H1 (cell line): Measurements from ENCODE around the gene DOCK8. TPM values are rescaled to one million over a fixed set of nuclear protein-coding genes. Genes with fewer than 3 reads are reported as not detected.

Experiments
- CTCF ChIA-PET: fragments of 300-600 bp; sonication (Branson Sonifier 250); formaldehyde crosslinking; loops from one replicate; lab custom pipeline; 2021; ENCODE audit not compliant: partially characterized antibody; lab: Charles Lee
- POLR2A ChIA-PET: fragments of 300-600 bp; sonication (Branson Sonifier 250); formaldehyde crosslinking; loops from one replicate; lab custom pipeline; 2021; ENCODE audit warnings: inconsistent platforms; ENCODE audit not compliant: partially characterized antibody; lab: Charles Lee
- DNase-seq, 2 experiments: peaks; one replicate each; pipeline versions ENCODE4 v3.0.0 to v3.0.0-alpha.2; 2010 to 2022; ENCODE audit warnings: low spot score in 2 of 2, low read depth in 1 of 2, mixed read lengths in 1 of 2
- FAIRE-seq: peaks from 2 replicates; lab custom pipeline; 2011; peaks lifted over from hg19 to GRCh38; lab: Jason Lieb, UNC
- H2AFZ ChIP-seq: 2 replicates; pipeline ENCODE4 v1.8.1; 2012; ENCODE audit warnings: low read length, inconsistent platforms
- H2AK5ac ChIP-seq: 2 replicates; pipeline ENCODE4 v1.6.1; 2013; ENCODE audit warnings: low read depth, low read length
- H2BK120ac ChIP-seq: replicated peaks from 2 replicates; pipeline ENCODE3; 2013; ENCODE audit warnings: low read depth, low read length, inconsistent platforms
- H2BK12ac ChIP-seq: 2 replicates; pipeline ENCODE4 v1.6.1; 2013; ENCODE audit warnings: low read depth, low read length
- H2BK15ac ChIP-seq: 2 replicates; pipeline ENCODE4 v1.6.1; 2013; ENCODE audit warnings: low read length
- H2BK20ac ChIP-seq: 2 replicates; pipeline ENCODE4 v1.6.1; 2013; ENCODE audit warnings: low read length
- H2BK5ac ChIP-seq: 2 replicates; pipeline ENCODE4 v1.6.1; 2013; ENCODE audit warnings: low read depth, low read length
- H3K14ac ChIP-seq: 2 replicates; pipeline ENCODE4 v1.6.1; 2013; ENCODE audit warnings: inconsistent platforms; ENCODE audit not compliant: insufficient read length
- H3K18ac ChIP-seq: 2 replicates; pipeline ENCODE4 v1.6.1; 2013; ENCODE audit warnings: low read length; ENCODE audit errors: extremely low read depth
- H3K23ac ChIP-seq: 2 replicates; pipeline ENCODE4 v1.6.1; 2013; ENCODE audit warnings: inconsistent platforms; ENCODE audit not compliant: insufficient read length
- H3K23me2 ChIP-seq: 2 replicates; pipeline ENCODE4 v1.6.1; 2013; ENCODE audit warnings: low read depth, low read length
- H3K27ac ChIP-seq: 2 replicates; pipeline ENCODE4 v1.6.1; 2011; ENCODE audit warnings: low read depth, low read length, inconsistent platforms
- H3K27me3 ChIP-seq, 4 experiments: replicated peaks in 1 of 4; 1 replicate in 1 of 4; 2 replicates in 3 of 4; pipeline versions ENCODE4 v1.6.1 to v1.8.1; 2011 to 2013; ENCODE audit warnings: low read length in 3 of 4, mild to moderate bottlenecking in 3 of 4, inconsistent platforms in 2 of 4, mixed read lengths in 2 of 4, moderate library complexity in 1 of 4; ENCODE audit not compliant: control insufficient read depth in 3 of 4, insufficient read depth in 3 of 4; ENCODE audit errors: extremely low read depth in 1 of 4
- H3K36me3 ChIP-seq, 4 experiments: 2 replicates each; pipeline versions ENCODE4 v1.6.1 to v1.8.1; 2011 to 2013; ENCODE audit warnings: mild to moderate bottlenecking in 4 of 4, low read length in 3 of 4, moderate library complexity in 2 of 4, control low read depth in 1 of 4, inconsistent platforms in 1 of 4; ENCODE audit not compliant: insufficient read depth in 4 of 4, control insufficient read depth in 2 of 4
- H3K4ac ChIP-seq: replicated peaks from 2 replicates; pipeline ENCODE3; 2013; ENCODE audit warnings: low read length, low read depth, mixed read lengths, inconsistent platforms; ENCODE audit not compliant: insufficient read length
- H3K4me1 ChIP-seq, 4 experiments: replicated peaks in 1 of 4; 1 replicate in 1 of 4; 2 replicates in 3 of 4; pipeline versions ENCODE4 v1.6.1 to v1.8.1; 2011 to 2013; ENCODE audit warnings: low read length in 3 of 4, inconsistent platforms in 2 of 4, mixed read lengths in 1 of 4; ENCODE audit not compliant: insufficient read depth in 4 of 4, control insufficient read depth in 3 of 4
- H3K4me2 ChIP-seq, 2 experiments: 2 replicates each; pipeline versions ENCODE4 v1.6.1 to v1.8.1; 2011 to 2013; ENCODE audit warnings: low read depth in 2 of 2, low read length in 2 of 2, control low read depth in 1 of 2, inconsistent platforms in 1 of 2, mild to moderate bottlenecking in 1 of 2; ENCODE audit not compliant: insufficient read depth in 1 of 2
- H3K4me3 ChIP-seq, 4 experiments: fragments of 200-600, 300-600 bp in 1 of 4; sonication (generic), shearing (Covaris generic), sonication (Bioruptor Twin) in 1 of 4; 2 replicates each; pipeline versions ENCODE4 v1.5.1 to v1.8.1; 2011 to 2016; ENCODE audit warnings: low read length in 4 of 4, low read depth in 3 of 4, control low read depth in 2 of 4, inconsistent platforms in 2 of 4, mild to moderate bottlenecking in 2 of 4, mixed read lengths in 1 of 4, moderate library complexity in 1 of 4; ENCODE audit not compliant: insufficient read depth in 2 of 4; ENCODE audit errors: extremely low read depth in 1 of 4
- H3K56ac ChIP-seq: replicated peaks from 2 replicates; pipeline ENCODE3; 2013; ENCODE audit warnings: low read depth, mild to moderate bottlenecking, mixed read lengths, low read length, inconsistent platforms; ENCODE audit not compliant: insufficient read length
- H3K79me1 ChIP-seq: 2 replicates; pipeline ENCODE4 v1.6.1; 2013; ENCODE audit warnings: low read depth, low read length, control low read depth
- H3K79me2 ChIP-seq, 2 experiments: 2 replicates each; pipeline versions ENCODE4 v1.6.1 to v1.8.1; 2012 to 2013; ENCODE audit warnings: low read length in 2 of 2, mild to moderate bottlenecking in 2 of 2, inconsistent platforms in 1 of 2; ENCODE audit not compliant: insufficient read depth in 2 of 2, control insufficient read depth in 1 of 2
- H3K9ac ChIP-seq, 4 experiments: replicated peaks in 1 of 4; 1 replicate in 1 of 4; 2 replicates in 3 of 4; pipeline versions ENCODE4 v1.6.1 to v1.8.1; 2011 to 2013; ENCODE audit warnings: low read depth in 3 of 4, low read length in 3 of 4, control low read depth in 2 of 4, mild to moderate bottlenecking in 2 of 4, moderate library complexity in 2 of 4, inconsistent platforms in 1 of 4; ENCODE audit errors: extremely low read depth in 1 of 4
- H3K9me3 ChIP-seq, 2 experiments: 2 replicates each; pipeline versions ENCODE4 v1.6.1 to v1.8.1; 2012 to 2013; ENCODE audit warnings: mild to moderate bottlenecking in 2 of 2, moderate library complexity in 2 of 2, control low read depth in 1 of 2, inconsistent platforms in 1 of 2, low read depth in 1 of 2, low read length in 1 of 2, mixed read lengths in 1 of 2; ENCODE audit not compliant: insufficient read depth in 2 of 2
- H4K20me1 ChIP-seq, 2 experiments: replicated peaks in 1 of 2; 2 replicates each; pipeline versions ENCODE3 to v1.8.1; 2011 to 2013; ENCODE audit warnings: inconsistent platforms in 2 of 2, low read length in 2 of 2, mild to moderate bottlenecking in 1 of 2; ENCODE audit not compliant: insufficient read depth in 2 of 2, control insufficient read depth in 1 of 2
- H4K5ac ChIP-seq: 2 replicates; pipeline ENCODE4 v1.6.1; 2013; ENCODE audit warnings: low read length, low read depth, mixed read lengths, inconsistent platforms; ENCODE audit not compliant: insufficient read length
- H4K8ac ChIP-seq: 2 replicates; pipeline ENCODE4 v1.8.0; 2013; ENCODE audit warnings: mild to moderate bottlenecking, moderate library complexity, low read length, inconsistent platforms; ENCODE audit not compliant: insufficient read depth; ENCODE audit errors: extremely low read depth
- H4K91ac ChIP-seq: replicated peaks from 2 replicates; pipeline ENCODE3; 2013; ENCODE audit warnings: low read length, mixed read lengths, inconsistent platforms; ENCODE audit not compliant: insufficient read length
- CHD2 ChIP-seq: IDR thresholded peaks from 2 replicates; pipeline ENCODE4 v1.6.1; 2012; ENCODE audit warnings: low read length, improper control_type of control experiment
- WGBS, 2 experiments: shearing (Covaris generic) in 1 of 2; methylation state at CpG; one replicate each; pipeline versions ENCODE4 v1.1.6 to v1.1.7; 2013 to 2015; ENCODE audit warnings: low lambda C conversion rate in 2 of 2, mixed read lengths in 2 of 2, inconsistent platforms in 1 of 2, low coverage in 1 of 2, missing lambda C conversion rate in 1 of 2; ENCODE audit not compliant: insufficient replicate concordance in 2 of 2, insufficient coverage in 1 of 2, insufficient read length in 1 of 2; ENCODE audit errors: extremely low coverage in 1 of 2, missing lambda C conversion rate in 1 of 2; 5-methylcytosine and 5-hydroxymethylcytosine counted together
- polyA plus RNA-seq, 7 experiments: library from polyadenylated mRNA; depleted of rRNA in 3 of 7; stranded (reverse) in 5 of 7; unstranded in 2 of 7; fragments of >200 nt in 5 of 7; fragments of 200-250 nt in 2 of 7; gene quantifications; 1 replicate in 5 of 7; 2 replicates in 1 of 7; 4 replicates in 1 of 7; pipeline versions ENCODE4 v1.2.1 to v1.2.3, GENCODE V29; 2011 to 2013; ENCODE audit warnings: missing spikeins in 2 of 7, mixed read lengths in 2 of 7
- total RNA-seq: library from RNA; stranded (reverse); fragmentation: NEBNext Ultra II Directional; extraction: Animal tissue kit (Norgen Biotek cat#: 25700); gene quantifications from 2 replicates; pipeline ENCODE4 v1.2.1, GENCODE V29; 2021

Gene DOCK8
- total and polyA plus RNA-seq, 2 of the 8 experiments (the other 6 are each of a cell fraction or from before 2014, with no cell fraction given), result 0.57 to 2.0 TPM

GRCh38 chr9:257957-258356, 43.3 kb downstream of the DOCK8 start:
- Histone ChIP-seq H2AFZ (no peak overlapping the region), H2AK5ac (no peak overlapping the region), H3K18ac (no peak overlapping the region), H3K27ac (no peak overlapping the region), H3K23ac (no peak overlapping the region), H4K8ac (no peak overlapping the region), H4K91ac (no peak overlapping the region), H3K4me2 (no peak overlapping the region), H4K5ac (no peak overlapping the region), H4K20me1 (no peaks in the 10 kb centered on the region), H3K27me3 (no peaks in the 10 kb centered on the region), H3K23me2 (no peaks in the 10 kb centered on the region; the same call in 1 of the 2 replicates), H3K56ac (no peak overlapping the region), H3K9me3 (no peaks in the 10 kb centered on the region), H2BK5ac (no peak overlapping the region), H3K9ac (no peak overlapping the region), H3K4me1 (no peaks in the 10 kb centered on the region), H3K79me2 (no peaks in the 10 kb centered on the region), H3K36me3 (no peaks in the 10 kb centered on the region), H3K4ac (no peak overlapping the region), H2BK15ac (no peak overlapping the region), H2BK120ac (no peak overlapping the region), H3K79me1 (no peaks in the 10 kb centered on the region), H2BK12ac (no peak overlapping the region), H2BK20ac (no peak overlapping the region), H3K14ac (no peak overlapping the region), H3K4me3 (no peak overlapping the region)
- DNase-seq (no peak), FAIRE-seq (no peak)
- ChIA-PET POLR2A (no interaction called here), CTCF (no interaction called here)
- TF ChIP-seq CHD2, result no peak
- 42% methylated on average over 1 of the region's 1 CpG; no CpG with 5 or more reads in 1 of the 2 experiments for WGBS, 2 experiments
